ENCODE data around the gene CCDC174. TPM values are rescaled to one million over a fixed set of nuclear protein-coding genes. Genes with fewer than 3 reads are reported as not detected.

Gene CCDC174
- total and polyA plus RNA-seq, 2 of the 4 experiments (the other 2 are of a cell fraction) = 5.9 to 9.6 TPM

DNA sequence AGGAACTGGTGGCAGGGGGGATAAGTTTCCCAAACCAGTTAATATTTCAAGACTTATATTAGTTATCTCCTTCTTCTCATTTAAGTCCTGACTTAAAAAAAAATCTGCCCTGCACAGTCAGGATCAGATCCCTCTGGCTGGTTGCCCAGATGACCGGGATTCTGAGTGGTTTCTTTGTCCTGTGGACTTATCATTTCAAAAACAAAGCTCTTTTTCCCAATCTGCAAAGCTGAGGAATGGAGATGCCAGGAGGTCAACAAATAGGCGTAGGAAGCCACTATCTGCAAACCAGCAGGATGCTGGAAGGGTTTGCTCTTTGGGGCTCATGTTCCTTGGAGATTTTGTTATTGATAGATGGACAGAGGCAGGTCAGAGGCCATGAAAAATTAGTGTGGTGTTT lies 29.2 kb downstream of the CCDC174 start:
- WGBS, 2 experiments (ENCODE audit: extremely low coverage in 2 of 2, insufficient read length in 1 of 2) = no CpG with 5 or more reads among the region's 2 CpGs
- H2BK15ac ChIP-seq (ENCODE audit: low read depth, low read length) = no peak overlapping the region
- no peaks in the 10 kb centered on the region for H3K36me3 ChIP-seq (ENCODE audit: control insufficient read depth, insufficient read depth, low read length)
- no peak overlapping the region for H2BK120ac ChIP-seq (ENCODE audit: low read depth, low read length)
- H4K91ac ChIP-seq (ENCODE audit: insufficient read depth, low read depth, low read length) = no peak overlapping the region
- no peaks in the 10 kb centered on the region for H3K27me3 ChIP-seq (ENCODE audit: control insufficient read depth, insufficient read depth, low read length)
- ATAC-seq (ENCODE audit: low read depth) (no peak), DNase-seq (peak; percentile 18)
- no peak overlapping the region for H3K4me3 ChIP-seq (ENCODE audit: insufficient read depth, low read depth, low read length)
- ChIA-PET POLR2A (ENCODE audit: unreplicated experiment) (no interaction called here), CTCF (interaction anchor here (0.6 to 0.7 kb wide), 2 partner anchors 847 to 1081 kb away, joined by 3 read pairs; no protein-coding TSS in a partner anchor)
- H4K20me1 ChIP-seq (ENCODE audit: insufficient read depth, low read length) = no peaks in the 10 kb centered on the region
- no peak overlapping the region for H3K4me2 ChIP-seq (ENCODE audit: low read depth, low read length)
- H3K14ac ChIP-seq (replicated peaks; ENCODE audit: low read depth, low read length) = no peak overlapping the region
- TF ChIP-seq CEBPB (IDR thresholded peaks at IDR 0.05; ENCODE audit: low read depth, low read length) (no peak), RFX5 (IDR thresholded peaks at IDR 0.05; ENCODE audit: low read depth, low read length) (no peak), RAD21 (IDR thresholded peaks at IDR 0.05; ENCODE audit: low read length) (no peak), NFE2L2 (IDR thresholded peaks at IDR 0.05; ENCODE audit: low read depth, low read length) (no peak), MAZ (IDR thresholded peaks at IDR 0.05; ENCODE audit: borderline replicate concordance, low read depth, low read length) (no peak), MXI1 (IDR thresholded peaks at IDR 0.05; ENCODE audit: borderline replicate concordance, low read depth, low read length) (no peak)
- TF ChIP-seq, protein P1, sequence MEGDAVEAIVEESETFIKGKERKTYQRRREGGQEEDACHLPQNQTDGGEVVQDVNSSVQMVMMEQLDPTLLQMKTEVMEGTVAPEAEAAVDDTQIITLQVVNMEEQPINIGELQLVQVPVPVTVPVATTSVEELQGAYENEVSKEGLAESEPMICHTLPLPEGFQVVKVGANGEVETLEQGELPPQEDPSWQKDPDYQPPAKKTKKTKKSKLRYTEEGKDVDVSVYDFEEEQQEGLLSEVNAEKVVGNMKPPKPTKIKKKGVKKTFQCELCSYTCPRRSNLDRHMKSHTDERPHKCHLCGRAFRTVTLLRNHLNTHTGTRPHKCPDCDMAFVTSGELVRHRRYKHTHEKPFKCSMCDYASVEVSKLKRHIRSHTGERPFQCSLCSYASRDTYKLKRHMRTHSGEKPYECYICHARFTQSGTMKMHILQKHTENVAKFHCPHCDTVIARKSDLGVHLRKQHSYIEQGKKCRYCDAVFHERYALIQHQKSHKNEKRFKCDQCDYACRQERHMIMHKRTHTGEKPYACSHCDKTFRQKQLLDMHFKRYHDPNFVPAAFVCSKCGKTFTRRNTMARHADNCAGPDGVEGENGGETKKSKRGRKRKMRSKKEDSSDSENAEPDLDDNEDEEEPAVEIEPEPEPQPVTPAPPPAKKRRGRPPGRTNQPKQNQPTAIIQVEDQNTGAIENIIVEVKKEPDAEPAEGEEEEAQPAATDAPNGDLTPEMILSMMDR (conservative IDR thresholded peaks at IDR 0.05; ENCODE audit: low read depth, low read length) = no peak
- TF ChIP-seq, protein P2, sequence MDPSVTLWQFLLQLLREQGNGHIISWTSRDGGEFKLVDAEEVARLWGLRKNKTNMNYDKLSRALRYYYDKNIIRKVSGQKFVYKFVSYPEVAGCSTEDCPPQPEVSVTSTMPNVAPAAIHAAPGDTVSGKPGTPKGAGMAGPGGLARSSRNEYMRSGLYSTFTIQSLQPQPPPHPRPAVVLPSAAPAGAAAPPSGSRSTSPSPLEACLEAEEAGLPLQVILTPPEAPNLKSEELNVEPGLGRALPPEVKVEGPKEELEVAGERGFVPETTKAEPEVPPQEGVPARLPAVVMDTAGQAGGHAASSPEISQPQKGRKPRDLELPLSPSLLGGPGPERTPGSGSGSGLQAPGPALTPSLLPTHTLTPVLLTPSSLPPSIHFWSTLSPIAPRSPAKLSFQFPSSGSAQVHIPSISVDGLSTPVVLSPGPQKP (IDR thresholded peaks at IDR 0.05; ENCODE audit: borderline replicate concordance, low read depth, low read length) = no peak
- no peaks in the 10 kb centered on the region; the same call in 1 of the 2 replicates for H3K9me3 ChIP-seq (ENCODE audit: control insufficient read depth, insufficient read depth, low read length)
- no peaks in the 10 kb centered on the region for H3K4me1 ChIP-seq (ENCODE audit: control insufficient read depth, insufficient read depth, low read length)
- H2BK20ac ChIP-seq (ENCODE audit: low read depth, low read length) = no peak overlapping the region
- H2AK5ac ChIP-seq (ENCODE audit: low read depth, low read length) = no peak overlapping the region
- H2AK9ac ChIP-seq (replicated peaks; ENCODE audit: low read depth, low read length, poor library complexity) = no peak overlapping the region
- no TSS peak for BruUV-seq (replicated peaks)
- no peak overlapping the region for H3K23ac ChIP-seq (ENCODE audit: low read depth, low read length)
- H2BK5ac ChIP-seq (ENCODE audit: low read depth, low read length, poor library complexity, severe bottlenecking) = no peak overlapping the region
- dilution Hi-C loops (cut with HindIII; ENCODE audit: low sequenced_read_pairs, unreplicated experiment) (no loop called here), intact Hi-C loops (cut with micrococcal nuclease) (no loop called here), in situ Hi-C loops (cut with MboI; ENCODE audit: low sequenced_read_pairs) (no loop called here)
- peaks cover 4% of the 10 kb centered on the region; the same call in 1 of the 2 replicates for H3K9me1 ChIP-seq (ENCODE audit: insufficient read depth, low read length)
- no peak overlapping the region for H3K4ac ChIP-seq (ENCODE audit: low read depth, low read length)
- no peak overlapping the region for H4K5ac ChIP-seq (ENCODE audit: low read depth, low read length)
- H3K9ac ChIP-seq (ENCODE audit: low read depth, low read length) = no peak overlapping the region
- no peak overlapping the region for H3K18ac ChIP-seq (ENCODE audit: low read depth, low read length)
- H4K8ac ChIP-seq (ENCODE audit: low read depth in 2 of 2, low read length in 2 of 2) = no peak overlapping the region
- H3K79me1 ChIP-seq (ENCODE audit: low read depth in 1 of 2, low read length in 2 of 2) = no peaks in the 10 kb centered on the region
- no peak overlapping the region for H2AFZ ChIP-seq (replicated peaks; ENCODE audit: low read length, poor library complexity)
- no peak overlapping the region for H3K56ac ChIP-seq (ENCODE audit: extremely low read depth, insufficient read depth, low read length)
- no peak overlapping the region for H3K27ac ChIP-seq (ENCODE audit: insufficient read depth, low read length)

All from IMR-90 (cell line).